GM19395 (cell line): ENCODE measurements around the gene TIGIT.
A peak's percentile ranks its signal among the peaks of the same experiment; 100 is the strongest.

ENCODE experiments used
- ATAC-seq: cut with Tn5 transposase; IDR thresholded peaks from one replicate; pipeline ENCODE4 v1.9.1; 2021; ENCODE audit warnings: mild to moderate bottlenecking, moderate library complexity; ENCODE audit not compliant: unreplicated experiment

TIGIT gene

DNA sequence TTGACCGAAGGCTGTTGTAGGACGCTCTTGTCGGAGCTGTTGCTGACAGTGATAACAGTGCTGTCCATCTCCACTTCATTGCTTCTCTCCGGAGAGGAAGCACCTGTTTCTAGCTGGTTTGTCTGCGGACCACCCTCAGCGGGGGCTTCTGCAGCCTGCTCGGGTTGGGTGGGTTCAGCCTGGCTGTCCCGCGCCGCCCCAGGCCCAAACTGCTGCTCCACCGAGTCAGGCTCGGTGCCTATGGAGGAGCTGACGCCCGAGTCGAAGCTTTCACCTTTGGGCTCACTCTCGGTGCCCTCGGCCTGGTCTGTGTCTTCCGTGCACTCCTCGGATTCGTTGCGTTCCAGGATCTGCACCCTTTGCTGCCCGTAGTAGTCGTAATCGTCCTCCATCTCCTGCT lies 56.9 kb downstream of the TIGIT start:
- no peak for ATAC-seq

DNA sequence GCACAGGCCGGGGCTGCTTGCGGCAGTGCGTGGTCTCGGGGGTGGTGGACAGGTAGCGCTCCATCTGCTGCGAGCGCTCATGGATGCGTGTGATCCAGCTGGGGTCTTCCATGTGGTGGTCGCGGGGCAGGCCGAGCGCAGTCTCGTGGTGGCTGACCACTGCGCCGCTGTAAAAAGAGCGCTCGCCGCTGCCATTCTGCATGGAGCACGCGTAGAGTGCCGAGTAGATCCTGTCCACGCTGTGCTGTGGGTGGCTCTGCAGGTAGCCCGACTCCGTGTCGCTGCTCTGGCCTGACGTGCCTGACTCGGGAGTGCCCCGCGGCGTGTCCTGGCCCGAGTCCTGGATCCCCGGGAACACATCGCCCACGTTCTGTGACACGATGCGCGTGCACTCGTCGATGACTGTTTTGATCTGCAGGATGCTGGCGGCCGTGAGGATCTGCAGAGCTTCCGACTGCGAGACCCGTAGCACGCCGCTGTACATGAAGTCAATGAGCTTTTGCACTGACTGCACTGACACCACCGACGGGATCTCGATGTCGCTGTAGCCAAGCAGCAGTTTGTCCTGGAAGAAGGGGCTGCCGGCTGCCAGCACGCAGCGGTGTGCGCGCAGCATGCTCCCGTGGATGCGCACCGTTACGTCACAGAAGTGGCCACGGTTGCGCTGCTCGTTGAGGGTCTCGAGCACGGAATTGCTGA lies 57.4 kb downstream of the TIGIT start:
- no peak for ATAC-seq

DNA sequence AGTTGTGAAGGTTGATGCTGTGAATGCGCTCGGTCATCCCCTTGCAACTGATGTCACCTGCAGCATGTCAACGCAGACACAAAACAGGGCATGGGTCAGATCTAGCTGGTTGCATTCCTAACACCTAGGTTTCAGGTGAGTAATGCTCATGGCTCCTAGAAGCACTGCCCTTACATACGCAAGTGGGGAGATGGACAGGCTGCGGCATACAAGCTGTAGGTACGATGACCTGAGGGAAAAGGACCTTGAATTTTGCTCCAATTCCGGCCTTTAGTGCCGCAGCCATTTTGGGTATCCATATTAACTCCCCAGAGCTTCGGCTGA lies 58.0 kb downstream of the TIGIT start:
- ATAC-seq, result no peak

DNA sequence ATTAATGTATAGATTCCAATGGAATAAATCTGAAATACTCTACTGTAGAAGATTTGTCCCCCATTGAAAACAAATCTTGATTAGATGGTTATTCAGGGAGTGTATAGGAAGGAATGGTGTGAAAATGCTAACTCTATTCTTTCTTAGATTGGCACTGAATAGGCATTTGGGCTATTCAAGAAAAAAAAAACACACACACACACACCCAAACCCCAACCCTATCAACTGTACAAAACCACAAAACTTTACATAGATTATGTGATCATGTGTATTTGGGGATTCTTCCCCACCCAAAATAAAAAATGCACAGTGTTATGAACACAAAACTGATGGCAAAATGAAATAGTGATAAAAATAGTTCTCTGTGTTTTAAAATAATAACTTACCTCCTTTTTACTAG lies 61.8 kb downstream of the TIGIT start:
- no peak for ATAC-seq

- ATAC-seq, result no peak
These were observed 62.2 kb downstream of the TIGIT start for GRCh38 chr3:114356066-114356465.

DNA sequence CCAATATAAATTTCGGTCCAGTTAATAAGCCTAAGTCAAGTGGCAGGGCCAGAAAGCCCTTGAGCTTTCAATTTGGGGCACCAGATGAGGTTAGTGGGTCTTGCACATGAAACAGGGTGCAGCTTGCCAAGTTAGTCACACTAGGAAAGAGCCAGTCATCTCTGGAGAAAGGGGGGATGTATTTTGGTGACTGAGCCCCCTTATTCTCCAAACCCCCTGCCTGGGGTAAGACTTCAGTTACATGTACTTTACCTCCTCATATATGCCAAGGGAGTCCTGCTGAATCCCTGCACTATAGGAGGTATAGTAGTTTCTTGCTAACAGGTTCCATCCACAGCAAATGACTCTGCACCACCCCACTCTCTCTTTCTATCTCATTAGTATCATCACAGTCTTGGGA lies 62.7 kb downstream of the TIGIT start:
- peak; percentile 74 for ATAC-seq
